PFSK-1 (cell line): Measurements from ENCODE around the gene HDAC4.

Experiments used
- FOXP2 ChIP-seq: optimal IDR thresholded peaks from 2 replicates; pipeline ENCODE3; 2011; ENCODE audit warnings: borderline replicate concordance, control low read depth, inconsistent platforms; ENCODE audit not compliant: insufficient read depth; ENCODE audit errors: extremely low read length, extremely low read depth
- POLR2AphosphoS5 ChIP-seq: IDR thresholded peaks from 2 replicates; pipeline ENCODE4 v1.6.1; 2012; ENCODE audit warnings: low read depth, mild to moderate bottlenecking, control low read depth, low read length, moderate library complexity
- SIN3A ChIP-seq: IDR thresholded peaks from 2 replicates; pipeline ENCODE4 v1.6.1; 2012; ENCODE audit warnings: mild to moderate bottlenecking, low read length, moderate library complexity, borderline replicate concordance; ENCODE audit not compliant: insufficient read depth
- TAF1 ChIP-seq: IDR thresholded peaks from 2 replicates; pipeline ENCODE4 v1.6.1; 2012; ENCODE audit warnings: low read length, control low read depth, borderline replicate concordance; ENCODE audit not compliant: insufficient read depth
- TF ChIP-seq, protein P1 (sequence below), 2 experiments: IDR thresholded peaks; 2 replicates each; pipeline versions ENCODE4 v1.6.1 to v1.8.0; 2011 to 2012; ENCODE audit warnings: low read depth in 2 of 2, low read length in 2 of 2, control low read depth in 1 of 2, inconsistent platforms in 1 of 2, mild to moderate bottlenecking in 1 of 2, moderate library complexity in 1 of 2; ENCODE audit not compliant: insufficient read depth in 1 of 2

Gene HDAC4

DNA sequence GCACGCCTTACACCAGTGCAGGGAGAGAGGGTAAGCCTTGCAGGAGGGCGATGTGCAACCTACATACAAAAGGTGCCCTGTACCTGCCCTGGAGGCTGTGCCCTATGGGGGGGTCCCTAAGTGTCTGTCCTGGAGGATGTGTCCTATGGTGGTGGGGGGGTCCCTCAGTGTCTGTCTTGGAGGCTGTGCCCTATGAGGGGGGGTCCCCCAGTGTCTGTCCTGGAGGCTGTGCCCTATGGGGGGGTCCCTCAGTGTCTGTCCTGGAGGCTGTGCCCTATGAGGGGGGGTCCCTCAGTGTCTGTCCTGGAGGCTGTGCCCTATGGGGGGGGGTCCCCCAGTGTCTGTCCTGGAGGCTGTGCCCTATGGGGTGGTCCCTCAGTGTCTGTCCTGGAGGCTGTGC lies 216.6 kb downstream of the HDAC4 start:
- no peak for TF ChIP-seq POLR2AphosphoS5
- TF ChIP-seq, protein P1, sequence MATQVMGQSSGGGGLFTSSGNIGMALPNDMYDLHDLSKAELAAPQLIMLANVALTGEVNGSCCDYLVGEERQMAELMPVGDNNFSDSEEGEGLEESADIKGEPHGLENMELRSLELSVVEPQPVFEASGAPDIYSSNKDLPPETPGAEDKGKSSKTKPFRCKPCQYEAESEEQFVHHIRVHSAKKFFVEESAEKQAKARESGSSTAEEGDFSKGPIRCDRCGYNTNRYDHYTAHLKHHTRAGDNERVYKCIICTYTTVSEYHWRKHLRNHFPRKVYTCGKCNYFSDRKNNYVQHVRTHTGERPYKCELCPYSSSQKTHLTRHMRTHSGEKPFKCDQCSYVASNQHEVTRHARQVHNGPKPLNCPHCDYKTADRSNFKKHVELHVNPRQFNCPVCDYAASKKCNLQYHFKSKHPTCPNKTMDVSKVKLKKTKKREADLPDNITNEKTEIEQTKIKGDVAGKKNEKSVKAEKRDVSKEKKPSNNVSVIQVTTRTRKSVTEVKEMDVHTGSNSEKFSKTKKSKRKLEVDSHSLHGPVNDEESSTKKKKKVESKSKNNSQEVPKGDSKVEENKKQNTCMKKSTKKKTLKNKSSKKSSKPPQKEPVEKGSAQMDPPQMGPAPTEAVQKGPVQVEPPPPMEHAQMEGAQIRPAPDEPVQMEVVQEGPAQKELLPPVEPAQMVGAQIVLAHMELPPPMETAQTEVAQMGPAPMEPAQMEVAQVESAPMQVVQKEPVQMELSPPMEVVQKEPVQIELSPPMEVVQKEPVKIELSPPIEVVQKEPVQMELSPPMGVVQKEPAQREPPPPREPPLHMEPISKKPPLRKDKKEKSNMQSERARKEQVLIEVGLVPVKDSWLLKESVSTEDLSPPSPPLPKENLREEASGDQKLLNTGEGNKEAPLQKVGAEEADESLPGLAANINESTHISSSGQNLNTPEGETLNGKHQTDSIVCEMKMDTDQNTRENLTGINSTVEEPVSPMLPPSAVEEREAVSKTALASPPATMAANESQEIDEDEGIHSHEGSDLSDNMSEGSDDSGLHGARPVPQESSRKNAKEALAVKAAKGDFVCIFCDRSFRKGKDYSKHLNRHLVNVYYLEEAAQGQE (IDR thresholded peaks at IDR 0.05; ENCODE audit: insufficient read depth in 1 of 2, low read depth in 2 of 2, low read length in 2 of 2), result no peak
- TF ChIP-seq TAF1, result no peak
- TF ChIP-seq SIN3A, result no peak
- TF ChIP-seq FOXP2, result no peak

DNA sequence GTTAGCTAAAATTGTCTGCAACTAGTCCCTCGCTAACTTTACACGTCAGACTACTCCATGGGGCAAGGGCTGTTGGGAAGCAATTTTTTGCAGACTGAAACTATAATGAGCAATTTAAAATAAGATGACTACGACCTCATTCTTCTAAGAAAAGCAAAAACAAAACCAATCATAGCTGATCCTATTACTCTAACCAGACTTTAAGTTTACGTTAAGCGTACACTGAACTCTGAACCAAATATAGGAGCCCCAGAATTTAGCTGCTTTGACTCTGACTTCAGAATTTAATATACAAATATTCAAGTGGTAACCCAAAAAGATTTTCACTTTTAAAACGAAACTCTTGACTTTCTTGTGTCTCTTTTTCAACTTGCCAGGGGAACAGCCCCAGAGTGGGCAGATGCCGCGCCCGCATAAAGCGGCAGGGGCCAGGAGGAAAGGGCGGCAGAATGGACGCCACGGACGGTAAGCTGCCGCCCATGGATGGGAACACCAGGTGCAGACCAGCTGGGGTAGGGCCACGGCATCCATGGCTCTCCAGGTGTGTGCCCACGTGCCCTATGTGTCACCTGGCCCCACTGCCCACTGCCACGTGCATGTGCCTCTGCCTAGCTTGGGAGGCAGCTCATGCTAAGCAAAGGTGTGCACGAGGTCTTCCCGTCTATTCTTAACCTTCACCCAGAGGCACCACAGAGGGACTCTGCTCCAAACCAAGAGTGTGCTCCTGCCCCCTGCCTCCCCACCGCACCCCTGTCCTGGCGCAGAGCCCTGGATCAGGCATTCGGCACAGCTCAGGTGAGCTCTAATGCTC lies 217.6 kb downstream of the HDAC4 start:
- TF ChIP-seq POLR2AphosphoS5 (no peak), TAF1 (no peak), FOXP2 (no peak), SIN3A (no peak)
- TF ChIP-seq, protein P1 (IDR thresholded peaks at IDR 0.05; ENCODE audit: insufficient read depth in 1 of 2, low read depth in 2 of 2, low read length in 2 of 2), result no peak

DNA sequence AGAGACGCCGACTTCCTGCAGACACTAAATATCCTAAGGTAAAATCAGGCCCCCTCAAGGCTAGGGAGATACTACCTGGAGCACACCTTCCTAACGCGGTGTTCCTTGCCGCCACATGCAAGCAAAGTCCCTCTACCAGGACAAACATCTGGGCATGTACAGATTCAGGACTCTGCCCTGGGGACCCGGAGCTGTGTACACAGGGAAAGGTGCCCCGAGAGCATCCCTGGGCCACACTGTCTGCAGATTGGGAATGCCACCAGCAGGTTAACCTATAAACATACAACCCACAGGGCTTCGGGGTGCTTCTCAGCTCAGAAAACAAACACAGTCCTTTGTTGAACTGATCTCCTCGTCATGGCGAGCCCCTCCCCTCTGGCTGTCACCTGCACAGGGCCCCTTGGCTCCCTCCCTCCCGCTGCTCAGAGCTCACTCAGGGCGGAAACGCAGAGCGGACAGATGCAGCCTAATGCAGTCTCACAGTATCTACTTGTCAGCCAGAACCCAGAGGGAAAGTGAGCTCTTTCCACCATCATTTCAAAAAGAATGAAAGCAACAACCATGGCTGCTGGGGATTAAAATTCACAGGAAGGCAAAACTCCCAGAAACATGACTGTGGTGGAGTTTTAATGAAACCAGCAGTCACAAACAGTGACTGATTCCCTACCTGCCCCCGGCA lies 218.8 kb downstream of the HDAC4 start:
- TF ChIP-seq FOXP2, result no peak
- TF ChIP-seq TAF1, result no peak
- no peak for TF ChIP-seq POLR2AphosphoS5
- TF ChIP-seq, protein P1 (IDR thresholded peaks at IDR 0.05; ENCODE audit: insufficient read depth in 1 of 2, low read depth in 2 of 2, low read length in 2 of 2), result no peak
- TF ChIP-seq SIN3A, result no peak

DNA sequence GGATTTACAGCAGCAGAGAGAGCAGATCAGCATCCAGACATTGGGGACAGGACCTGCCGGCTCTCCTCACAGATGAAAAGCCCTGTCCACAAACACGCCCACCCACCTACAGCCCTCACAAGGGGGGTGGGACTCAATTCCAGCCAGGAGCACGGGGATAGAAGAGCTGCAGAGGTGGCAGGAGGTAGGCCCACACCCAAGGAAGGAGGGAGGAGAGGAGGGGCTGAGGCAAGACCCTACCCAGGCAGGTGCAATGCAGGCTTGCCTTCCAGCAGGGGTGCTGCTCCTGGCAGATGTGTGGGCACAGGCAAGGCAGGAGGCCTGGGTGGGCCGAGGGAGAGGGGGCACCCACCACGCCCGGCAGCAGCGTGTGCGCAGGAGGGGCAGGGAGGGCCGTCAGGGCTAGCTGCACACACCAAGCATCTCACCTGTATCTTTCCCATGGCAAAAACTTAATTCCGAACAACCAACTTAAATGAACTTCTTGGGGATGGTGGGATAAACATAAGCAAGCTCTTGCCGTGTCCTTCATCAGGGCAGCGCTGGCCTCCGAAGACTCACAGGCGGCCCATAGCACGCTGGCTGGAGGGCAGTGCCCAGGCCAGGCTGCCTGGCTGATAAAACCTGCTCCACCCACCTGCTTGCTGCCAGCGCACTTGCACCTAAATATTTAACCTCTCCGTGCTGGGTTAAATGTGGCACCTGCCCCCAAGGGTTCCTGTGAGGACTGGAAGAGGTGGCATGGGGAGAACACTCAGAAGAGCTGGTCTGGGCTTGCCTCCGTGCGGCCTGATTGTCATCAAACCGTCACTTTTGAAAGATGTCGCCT lies 219.5 kb downstream of the HDAC4 start:
- no peak for TF ChIP-seq POLR2AphosphoS5
- no peak for TF ChIP-seq SIN3A
- TF ChIP-seq, protein P1 (IDR thresholded peaks at IDR 0.05; ENCODE audit: insufficient read depth in 1 of 2, low read depth in 2 of 2, low read length in 2 of 2), result no peak
- no peak for TF ChIP-seq TAF1
- TF ChIP-seq FOXP2, result no peak
